ENCODE measurements around the gene ASB5.

Gene ASB5

GRCh38 chr4:176277162-176277904 is 8.3 kb upstream of the ASB5 start:
- DNase-seq: peak; percentile 81

DNA sequence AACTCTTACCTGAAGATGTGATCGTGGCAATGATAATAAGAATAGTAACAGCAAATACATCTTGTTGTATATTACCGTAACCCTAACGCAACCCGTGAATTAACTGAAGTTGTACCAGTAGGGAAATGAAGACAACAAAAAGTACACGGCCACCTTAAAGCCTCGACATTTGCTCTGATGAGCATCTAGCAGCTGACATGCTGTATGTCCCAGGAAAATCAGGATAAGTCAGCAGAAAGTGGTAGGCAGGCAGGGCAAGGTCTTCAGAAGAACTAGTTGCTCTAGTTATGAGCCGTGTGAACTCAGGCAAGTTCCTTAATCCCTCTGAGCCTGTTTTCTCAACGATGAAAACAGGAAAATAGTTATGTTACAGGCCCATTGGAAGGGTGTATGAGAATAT is 7.7 kb upstream of the ASB5 start:
- no peak for DNase-seq

DNA sequence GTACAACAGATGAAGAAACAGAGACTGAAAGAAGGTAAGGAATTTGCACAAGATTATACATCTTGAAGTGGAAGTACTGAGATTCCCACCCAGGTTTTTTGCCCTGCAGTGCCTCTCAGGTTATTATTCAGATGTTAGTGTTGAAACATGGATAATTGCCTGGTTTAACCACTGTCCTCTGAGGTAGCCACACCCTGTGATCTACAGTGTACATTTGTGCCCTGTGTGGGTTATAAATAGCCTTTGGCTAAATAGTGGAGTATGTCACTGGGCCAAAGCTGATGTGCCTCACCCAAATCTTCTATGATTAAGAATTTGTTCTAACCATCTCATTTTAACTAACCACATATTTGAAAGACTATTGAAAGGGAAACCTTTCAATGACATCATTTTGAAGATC is 5.4 kb upstream of the ASB5 start:
- peak; percentile 71 for DNase-seq

DNA sequence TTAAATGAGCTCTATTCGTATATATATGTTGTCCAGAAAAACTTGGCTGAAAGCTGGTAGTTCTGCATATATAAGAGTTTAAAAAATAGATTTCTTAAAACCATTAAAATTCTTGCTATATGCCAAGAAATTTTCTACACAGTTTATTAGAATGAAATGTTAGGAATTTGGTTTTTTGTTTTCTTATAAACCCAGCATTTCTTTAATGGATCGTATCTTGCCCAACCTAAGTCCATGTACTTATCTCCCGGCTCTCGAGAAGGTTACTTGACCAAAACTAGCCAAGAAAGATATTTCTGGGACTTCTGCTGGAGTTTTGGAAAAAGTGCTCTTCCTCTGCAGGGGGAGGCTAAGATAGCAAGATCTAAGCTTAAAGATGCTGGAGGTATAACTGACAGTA is 4.7 kb upstream of the ASB5 start:
- DNase-seq: peak; percentile 64

DNA sequence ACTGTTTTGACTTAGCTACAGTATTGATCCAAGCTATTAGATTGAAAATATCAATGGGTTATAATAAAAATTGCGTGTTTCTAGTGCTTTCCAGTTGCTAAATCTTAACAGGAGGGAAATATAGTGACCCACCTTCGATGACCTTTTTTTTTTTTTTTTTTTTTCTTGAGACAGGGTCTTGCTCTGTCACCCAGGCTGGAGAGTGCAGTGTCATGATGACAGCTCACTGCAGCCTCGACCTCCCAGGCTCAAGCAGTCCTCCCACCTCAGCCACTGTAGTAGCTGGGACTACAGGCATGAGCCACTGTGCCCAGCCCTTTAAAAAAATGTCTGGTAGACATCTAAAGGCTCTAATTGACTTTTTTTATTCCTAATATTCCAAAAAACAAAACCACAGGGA is 3.8 kb upstream of the ASB5 start:
- no peak for DNase-seq

GRCh38 chr4:176271749-176272148 is 2.7 kb upstream of the ASB5 start:
- peak; percentile 78 for DNase-seq

DNA sequence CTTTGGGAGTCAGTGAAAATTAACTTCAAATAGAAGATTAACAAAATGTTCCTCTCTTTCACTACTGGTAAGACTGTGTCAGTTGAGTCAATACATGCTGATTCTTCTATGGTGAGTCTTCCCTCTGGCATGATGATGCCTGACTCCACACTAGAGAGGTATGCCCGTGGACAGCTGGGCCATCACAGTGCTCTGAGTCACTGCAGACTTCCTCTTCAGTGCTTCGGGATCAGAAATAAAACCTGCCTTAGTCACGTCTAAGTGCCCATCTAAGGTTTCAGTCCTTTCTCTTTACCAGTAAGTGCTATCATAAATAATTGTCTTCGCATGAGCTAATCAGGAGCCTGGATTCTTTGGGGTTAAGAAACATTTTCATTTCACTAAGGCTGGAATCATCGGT is 1.6 kb upstream of the ASB5 start:
- DNase-seq: peak; percentile 100

GRCh38 chr4:176266026-176266425 is 3.0 kb downstream of the ASB5 start:
- no peak for DNase-seq

DNA sequence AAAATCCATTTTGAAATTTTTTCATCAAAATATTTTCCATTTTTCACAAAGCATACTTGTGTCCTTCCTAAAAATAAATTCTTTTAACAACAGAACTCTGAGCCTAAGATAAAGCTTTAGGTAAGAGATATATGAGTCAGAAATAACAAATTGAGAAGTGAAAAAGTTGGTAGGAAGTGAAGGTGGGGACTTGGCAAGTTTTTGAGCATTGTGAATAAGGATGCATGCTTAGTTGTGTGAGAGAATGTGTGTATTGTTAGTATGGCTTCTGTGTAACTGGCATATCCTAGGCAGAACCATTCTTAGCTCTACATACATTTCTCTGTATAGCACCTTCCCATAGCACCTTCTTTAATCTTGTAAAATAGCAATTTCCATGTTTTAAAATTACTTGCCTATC is 6.8 kb downstream of the ASB5 start:
- no peak for DNase-seq

DNA sequence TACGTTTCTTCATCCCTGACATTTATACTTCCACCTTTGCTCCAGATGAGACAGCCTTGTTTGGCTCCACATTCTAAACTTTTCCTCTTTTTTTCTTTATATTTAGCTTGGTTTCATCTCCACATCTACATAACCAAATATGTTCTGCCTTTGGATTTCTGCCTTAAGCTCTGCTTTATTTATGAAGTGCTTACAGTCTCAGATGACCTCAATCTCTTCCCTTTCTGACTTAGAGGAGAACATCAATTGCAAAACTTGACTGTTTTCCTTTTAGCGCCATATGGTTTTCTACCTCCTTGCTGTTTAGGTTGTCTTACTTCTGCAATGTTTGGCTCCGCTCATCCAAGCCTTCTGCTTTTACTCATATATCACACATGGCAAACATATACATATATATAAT is 7.5 kb downstream of the ASB5 start:
- DNase-seq: no peak

DNA sequence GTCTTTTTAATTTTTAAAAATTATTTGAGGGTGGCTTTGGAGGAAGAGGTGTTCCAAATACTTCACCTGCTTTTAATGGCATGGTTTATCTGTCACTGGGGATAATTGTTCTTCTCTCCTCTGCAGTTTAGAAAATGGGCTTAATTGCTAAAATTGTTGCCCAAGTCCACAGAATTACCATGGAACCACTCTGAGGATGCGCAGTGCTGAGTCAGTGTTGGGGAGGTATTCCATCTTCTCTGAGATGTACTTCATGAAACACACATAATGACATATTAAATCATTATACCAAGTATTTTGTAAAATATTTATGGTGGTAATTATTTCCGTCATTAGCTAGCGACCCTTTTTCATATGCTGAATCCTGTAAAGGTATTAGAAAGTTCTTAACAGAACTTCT is 8.0 kb downstream of the ASB5 start:
- no peak for DNase-seq

DNA sequence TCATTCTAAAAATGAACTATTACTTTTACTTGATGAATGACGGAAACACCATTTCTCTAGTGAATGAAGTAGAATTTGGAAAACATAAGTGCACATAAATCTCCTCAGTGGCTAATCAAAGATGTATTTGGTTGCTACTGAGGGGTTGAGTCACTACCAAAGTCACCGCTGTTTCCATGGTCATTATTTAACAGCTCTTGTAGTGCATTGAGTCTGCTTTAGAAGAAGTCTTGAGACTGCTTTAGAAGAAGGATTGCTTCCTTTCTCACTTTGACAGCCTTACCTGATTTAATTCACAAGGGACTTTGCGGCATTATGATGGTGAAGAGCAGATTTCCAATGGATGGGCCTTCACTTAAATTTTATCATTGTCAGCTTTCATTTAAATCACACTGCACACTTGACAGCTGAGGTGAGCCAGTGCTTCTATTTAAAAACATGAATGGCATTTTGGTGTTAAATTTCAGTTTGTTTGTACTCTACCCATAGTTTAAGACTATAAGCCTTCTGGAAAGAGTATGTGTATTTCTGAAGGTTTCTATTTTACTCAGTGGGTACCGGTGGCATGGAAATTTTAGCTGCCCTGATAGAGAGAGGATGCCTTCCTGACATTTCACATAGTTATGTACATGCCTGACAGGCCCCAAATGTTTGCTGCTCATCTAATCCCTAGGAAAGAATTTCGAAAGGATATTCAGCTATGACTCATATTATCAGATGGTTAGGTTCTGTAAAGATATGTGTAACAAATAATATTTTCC is 9.5 kb downstream of the ASB5 start:
- peak; percentile 89 for DNase-seq

GRCh38 chr4:176258135-176258534 is 10.9 kb downstream of the ASB5 start:
- DNase-seq: no peak

GRCh38 chr4:176256921-176257320 is 12.1 kb downstream of the ASB5 start:
- DNase-seq: no peak

DNA sequence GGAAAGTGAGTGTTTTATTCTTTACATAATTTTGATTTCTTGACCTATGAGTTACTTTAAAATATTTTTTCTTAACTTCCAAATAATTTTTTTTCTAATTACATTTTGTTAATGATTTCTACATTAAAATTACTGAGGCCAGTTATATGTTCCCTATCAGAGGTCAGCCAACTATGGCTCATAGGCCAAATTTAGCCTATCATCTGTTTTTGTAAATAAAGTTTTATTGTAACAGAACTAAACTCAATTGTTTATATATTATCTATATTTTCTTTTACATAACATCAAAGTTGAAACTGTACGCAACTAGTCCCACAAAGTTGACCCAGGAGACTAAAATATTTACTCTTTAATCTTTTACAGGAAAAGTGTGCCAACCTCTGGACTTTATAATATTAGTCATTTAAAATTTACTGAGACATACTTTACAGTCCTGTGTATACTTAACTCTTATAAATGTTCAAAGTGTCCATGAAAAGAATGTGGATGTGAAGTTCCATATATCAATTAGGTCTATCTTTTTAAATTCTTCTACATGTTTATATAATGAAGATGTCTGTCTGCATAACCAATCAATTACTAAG is 26.2 kb downstream of the ASB5 start:
- no peak for DNase-seq

DNA sequence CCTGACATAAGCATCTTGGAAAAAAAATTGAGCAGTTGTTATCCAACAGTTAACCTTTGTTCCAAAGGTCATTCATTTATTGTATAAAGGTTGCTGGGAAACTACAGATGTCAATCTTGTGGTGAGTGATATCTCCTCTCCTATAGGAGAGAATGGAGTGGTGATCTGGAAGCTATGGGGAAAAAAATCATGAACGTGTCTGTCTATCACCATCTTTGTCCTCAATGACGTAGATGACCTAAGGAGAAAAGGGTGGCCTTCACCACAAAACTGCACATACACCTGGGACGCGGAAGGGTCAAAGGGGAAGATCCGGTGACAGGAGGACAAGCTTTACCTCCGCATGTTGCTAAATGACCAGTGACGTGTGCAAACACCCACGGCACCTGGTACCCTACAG is 27.3 kb downstream of the ASB5 start:
- no peak for DNase-seq

DNA sequence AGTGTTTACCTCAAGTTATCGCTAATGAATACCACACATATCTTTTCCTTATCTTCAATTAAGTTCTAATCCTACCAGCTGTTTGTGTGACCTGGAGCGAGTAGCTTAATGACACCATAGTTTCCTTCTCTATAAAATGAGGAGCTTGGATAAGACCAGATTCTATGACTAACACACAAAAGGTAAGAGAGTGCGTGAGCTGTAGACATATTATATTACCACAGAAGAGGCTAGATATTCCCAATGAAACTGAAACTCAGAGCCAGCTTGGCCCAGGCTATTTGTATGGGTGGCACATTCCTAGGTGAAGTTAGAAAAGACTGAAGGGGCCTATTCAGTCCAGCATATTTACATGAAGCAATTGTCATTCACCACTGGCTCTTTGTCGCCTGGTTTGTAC is 30.2 kb downstream of the ASB5 start:
- no peak for DNase-seq

DNA sequence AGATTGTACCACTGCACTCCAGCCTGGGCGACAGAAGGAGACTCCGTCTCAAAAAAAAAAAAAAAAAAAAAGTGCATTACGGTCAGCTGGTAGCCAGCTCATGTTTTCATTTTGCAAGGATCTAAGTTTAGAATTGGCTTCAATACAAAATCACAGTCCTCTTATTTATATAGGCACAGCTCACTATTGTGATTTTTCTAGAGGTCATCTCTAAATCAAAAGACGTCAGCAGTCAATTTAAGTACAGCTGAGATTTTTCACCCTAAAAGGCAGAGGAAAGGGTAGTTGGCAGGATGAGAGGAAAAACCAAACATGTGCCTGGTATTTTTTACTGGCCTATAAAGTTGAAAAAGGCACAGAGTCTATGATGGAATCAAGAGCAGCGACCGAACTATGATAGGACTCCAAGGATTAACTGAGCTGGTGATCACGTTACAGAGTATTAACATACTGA is 30.8 kb downstream of the ASB5 start:
- DNase-seq: peak; percentile 89

DNA sequence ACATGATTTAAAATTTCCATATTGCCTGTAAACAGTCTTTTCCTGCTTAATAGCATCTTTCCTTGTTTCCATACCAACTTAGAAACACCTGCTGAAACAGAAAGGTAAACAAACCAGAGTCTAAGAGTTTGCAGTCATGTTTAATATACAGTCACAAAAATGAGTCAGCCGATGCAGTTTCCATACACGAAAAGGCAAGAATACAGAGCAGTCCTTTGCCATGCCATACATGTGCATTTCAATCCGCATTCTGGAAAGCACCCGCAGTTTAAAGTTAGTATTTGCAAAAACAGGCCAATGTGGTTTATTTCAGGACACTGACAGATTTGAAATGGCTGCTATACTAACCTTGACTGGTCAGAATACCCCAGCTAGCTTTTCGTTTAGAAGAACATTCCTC is 32.1 kb downstream of the ASB5 start:
- no peak for DNase-seq

DNA sequence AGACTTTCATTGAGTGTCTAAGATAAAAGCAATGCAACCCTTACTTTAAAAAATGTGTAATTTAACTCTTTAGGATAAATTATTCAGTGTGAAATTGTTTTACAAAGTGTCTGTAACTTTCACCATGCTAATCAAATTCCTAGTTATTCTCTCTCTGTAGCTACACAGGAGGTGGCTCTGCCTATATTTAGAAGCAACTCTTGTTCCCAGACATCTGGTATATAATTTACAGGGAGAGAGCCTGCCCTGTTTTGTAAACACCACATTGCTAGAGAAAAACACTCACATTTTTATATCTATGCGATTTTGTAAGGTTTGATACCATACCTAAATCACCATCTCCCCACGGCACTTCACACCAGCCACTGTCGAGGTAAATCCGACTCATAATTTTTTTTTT is 38.2 kb downstream of the ASB5 start:
- no peak for DNase-seq

- no peak for DNase-seq
These were observed 39.4 kb downstream of the ASB5 start for GRCh38 chr4:176229645-176230044.

DNA sequence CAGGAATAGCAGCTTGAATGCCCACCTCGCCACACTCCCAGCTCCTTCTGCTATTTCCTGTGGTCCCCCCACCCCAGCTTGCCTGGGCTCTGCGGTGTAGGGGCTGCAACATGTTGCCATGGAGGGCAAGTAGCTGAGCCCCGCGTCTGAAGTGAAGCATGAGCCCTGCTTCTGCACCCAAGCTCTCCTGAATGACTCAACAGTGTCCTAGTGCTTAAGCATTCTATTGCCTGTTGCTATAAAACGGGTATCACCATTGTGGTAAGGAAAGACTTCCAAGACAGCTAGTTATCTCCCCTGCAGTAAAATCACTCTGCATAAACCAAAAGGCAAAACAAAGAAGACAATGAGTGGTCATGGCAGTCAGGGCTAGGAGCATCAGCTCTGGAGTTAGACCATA is 42.3 kb downstream of the ASB5 start:
- DNase-seq: no peak

- no peak for DNase-seq
These were observed 45.5 kb downstream of the ASB5 start for GRCh38 chr4:176223561-176223960.

- DNase-seq: no peak
These were observed 46.9 kb downstream of the ASB5 start for GRCh38 chr4:176222149-176222548.
